Stimulated activated naive CD4-positive, alpha-beta T cell treated with Interleukin-2 at 50 U/mL for 16 hours (primary cell): ENCODE results near the gene PHPT1.

Experiments
- DNase-seq: peaks from one replicate; lab custom pipeline; 2025; lab: John Stamatoyannopoulos, UW

PHPT1 gene

DNA sequence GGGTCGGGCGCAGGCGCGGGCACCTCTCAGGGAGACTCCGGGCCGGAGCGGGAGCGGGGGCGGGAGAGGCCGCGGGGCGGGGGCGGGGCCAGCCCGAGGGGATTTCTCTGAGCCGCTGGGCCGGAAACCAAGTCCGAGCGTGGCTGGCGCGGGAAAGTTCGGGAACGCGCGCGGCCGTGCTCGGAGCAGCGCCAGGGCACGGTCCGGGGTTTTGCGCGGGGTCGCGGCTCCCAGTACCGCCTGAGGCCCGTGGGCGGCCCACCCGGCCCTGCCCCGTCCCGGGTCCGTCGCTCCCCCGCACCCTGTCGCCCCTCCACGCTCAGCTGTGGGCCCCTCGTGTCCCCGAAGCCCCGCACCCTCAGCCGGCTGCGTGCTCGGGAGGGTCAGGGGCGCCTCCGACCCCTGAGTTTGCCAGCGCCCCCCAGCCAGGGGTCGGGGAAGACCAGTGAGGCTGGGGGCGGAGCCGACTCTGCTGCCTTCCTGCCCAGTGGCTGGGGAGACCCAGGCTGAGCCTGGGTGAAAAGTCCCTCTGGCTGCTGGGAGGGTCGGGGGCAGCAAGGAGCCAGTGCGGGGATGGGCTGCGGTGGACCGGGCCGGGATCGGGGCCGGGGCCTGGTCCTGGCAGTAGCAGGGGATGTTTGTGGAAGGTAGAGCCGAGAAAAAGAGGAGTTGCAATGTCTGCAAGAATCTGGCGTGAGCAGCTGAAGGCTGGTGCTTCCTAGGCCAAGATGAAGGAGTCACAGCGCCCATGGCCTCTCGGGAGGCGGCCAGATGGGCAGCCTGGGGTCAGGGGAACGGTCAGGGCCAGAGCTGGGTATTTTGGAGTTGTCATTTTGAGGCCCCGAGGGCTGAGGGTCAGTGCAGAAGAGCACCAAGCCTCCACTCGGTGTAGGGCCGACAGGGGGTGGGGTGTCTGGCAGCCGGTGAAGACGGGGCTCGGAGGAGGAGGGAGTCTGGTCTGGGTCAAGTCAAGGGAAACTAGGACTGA, 37.7 kb downstream of the PHPT1 start:
- peak; percentile 43 for DNase-seq

GRCh38 chr9:136888454-136888853, 39.2 kb downstream of the PHPT1 start:
- no peak for DNase-seq

DNA sequence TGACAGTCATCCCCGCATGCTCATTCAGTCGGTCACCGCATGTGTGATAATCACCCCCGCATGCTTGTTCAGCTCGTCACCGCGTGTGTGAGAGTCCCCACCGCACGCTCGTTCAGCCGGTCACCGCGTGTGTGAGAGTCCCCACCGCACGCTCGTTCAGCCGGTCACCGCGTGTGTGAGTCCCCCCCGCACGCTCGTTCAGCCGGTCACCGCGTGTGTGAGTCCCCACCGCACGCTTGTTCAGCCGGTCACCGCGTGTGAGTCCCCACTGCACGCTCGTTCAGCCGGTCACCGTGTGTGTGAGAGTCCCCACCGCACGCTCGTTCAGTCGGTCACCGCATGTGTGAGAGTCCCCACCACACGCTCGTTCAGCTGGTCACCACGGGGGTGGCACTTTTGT, 40.6 kb downstream of the PHPT1 start:
- DNase-seq = no peak

DNA sequence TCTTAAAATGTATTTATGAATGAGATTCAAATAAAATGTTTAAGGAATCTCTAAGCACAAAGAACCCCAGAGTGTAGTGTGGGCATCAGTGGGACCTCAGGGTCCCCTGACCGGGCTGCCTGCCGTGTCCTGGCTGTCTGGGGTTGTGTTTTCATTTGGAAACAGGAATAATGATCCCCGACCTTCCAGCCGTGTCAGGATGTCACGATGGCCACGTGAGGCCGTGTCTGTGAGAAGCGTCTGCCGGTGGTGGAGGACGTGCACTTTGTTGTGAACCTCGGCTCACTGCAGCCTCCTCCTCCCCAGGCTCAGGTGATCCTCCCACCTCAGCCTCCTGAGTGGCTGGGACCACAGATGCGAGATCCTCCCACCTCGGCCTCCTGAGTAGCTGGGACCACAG, 41.5 kb downstream of the PHPT1 start:
- DNase-seq = no peak

DNA sequence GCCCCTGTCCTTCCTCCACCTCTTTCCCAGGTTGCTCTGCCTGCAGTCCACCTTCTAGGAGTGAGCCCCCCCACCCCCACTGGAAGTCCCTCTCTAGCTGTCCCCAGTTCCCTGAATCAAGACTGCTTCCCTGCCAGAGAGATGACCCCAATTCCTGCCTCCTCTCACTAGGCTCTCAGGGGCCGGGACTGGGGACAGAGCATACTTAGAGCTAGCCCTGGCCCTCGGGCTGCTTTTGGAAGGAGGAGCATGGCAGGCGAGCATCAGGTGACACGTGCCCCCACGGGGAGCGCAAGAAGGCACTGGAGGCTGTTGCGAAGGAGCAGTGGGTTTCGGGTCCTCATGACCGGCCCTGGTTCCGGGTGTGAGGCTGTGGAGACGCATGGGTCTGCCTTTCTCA, 46.8 kb downstream of the PHPT1 start:
- DNase-seq = no peak

DNA sequence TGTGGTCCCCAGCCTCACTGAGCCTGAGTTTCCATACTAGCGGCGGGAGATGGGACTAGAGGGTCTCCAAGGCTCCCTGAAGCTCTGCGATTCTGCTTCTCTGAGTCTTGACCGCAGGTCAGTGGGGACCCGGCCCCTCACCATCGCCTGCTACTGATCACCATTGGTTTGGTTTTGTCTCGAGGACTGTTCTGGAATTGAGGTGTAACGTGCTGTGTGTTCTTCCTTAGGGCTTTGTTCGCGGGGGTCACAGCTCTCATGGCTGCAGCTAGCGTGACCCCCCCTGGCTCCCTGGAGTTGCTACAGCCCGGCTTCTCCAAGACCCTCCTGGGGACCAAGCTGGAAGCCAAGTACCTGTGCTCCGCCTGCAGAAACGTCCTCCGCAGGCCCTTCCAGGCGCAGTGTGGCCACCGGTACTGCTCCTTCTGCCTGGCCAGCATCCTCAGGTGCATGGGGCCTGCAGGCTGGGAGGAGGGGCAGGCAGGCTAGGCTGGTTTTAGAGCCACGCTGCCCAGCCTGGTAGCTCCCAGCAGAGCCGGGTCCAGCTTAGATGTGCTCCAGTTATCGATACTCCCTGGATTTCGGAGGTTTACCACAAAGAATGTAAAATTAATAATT, 49.4 kb downstream of the PHPT1 start:
- DNase-seq = no peak

DNA sequence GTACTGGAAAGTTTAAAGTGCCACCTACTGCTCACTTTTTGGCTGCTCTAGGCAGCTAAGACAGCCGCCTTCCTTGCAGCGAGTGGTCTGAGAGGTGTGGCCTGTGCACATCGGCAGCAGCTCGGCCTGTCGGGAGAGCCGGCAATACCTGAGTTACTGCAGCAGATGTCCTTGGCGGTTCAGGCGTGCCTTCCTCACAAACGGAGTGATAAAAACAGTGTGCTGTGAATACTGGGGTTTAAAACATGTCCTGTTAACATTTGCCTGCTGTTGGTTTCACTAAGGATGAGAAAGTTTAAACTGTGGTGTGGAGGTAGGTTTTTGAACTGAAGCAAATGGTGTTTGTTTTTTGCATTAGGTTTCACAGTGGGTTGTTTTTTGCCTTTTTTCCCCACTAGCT, 50.0 kb downstream of the PHPT1 start:
- DNase-seq = no peak

GRCh38 chr9:136900556-136900955, 51.3 kb downstream of the PHPT1 start:
- DNase-seq = no peak
